Measurements from ENCODE around the gene PDCL2.

The PDCL2 gene

GRCh38 chr4:55571806-55572205 is 20.2 kb downstream of the PDCL2 start:
- ATAC-seq, result no peak
- TF ChIP-seq CREB5 (CRISPR knock-in tag; IDR thresholded peaks at IDR 0.05; ENCODE audit: low read depth), result no peak
- TF ChIP-seq CSDC2 (CRISPR knock-in tag; IDR thresholded peaks at IDR 0.05), result no peak
- TF ChIP-seq ZFP3 (CRISPR knock-in tag; IDR thresholded peaks at IDR 0.05), result no peak
- TF ChIP-seq, protein P1, sequence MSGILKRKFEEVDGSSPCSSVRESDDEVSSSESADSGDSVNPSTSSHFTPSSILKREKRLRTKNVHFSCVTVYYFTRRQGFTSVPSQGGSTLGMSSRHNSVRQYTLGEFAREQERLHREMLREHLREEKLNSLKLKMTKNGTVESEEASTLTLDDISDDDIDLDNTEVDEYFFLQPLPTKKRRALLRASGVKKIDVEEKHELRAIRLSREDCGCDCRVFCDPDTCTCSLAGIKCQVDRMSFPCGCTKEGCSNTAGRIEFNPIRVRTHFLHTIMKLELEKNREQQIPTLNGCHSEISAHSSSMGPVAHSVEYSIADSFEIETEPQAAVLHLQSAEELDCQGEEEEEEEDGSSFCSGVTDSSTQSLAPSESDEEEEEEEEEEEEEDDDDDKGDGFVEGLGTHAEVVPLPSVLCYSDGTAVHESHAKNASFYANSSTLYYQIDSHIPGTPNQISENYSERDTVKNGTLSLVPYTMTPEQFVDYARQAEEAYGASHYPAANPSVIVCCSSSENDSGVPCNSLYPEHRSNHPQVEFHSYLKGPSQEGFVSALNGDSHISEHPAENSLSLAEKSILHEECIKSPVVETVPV (CRISPR knock-in tag; IDR thresholded peaks at IDR 0.05), result no peak
- no peak for TF ChIP-seq ZNF8 (CRISPR knock-in tag; IDR thresholded peaks at IDR 0.05)
- TF ChIP-seq ESRRG (CRISPR knock-in tag; IDR thresholded peaks at IDR 0.05), result no peak
- TF ChIP-seq ISL1 (CRISPR knock-in tag; IDR thresholded peaks at IDR 0.05), result no peak
- TF ChIP-seq TOX (CRISPR knock-in tag; IDR thresholded peaks at IDR 0.05; ENCODE audit: borderline replicate concordance), result no peak

- ATAC-seq, result no peak
- no peak for TF ChIP-seq TCF4 (CRISPR knock-in tag; IDR thresholded peaks at IDR 0.05; ENCODE audit: borderline replicate concordance)
- TF ChIP-seq OSR1 (CRISPR knock-in tag; IDR thresholded peaks at IDR 0.05), result no peak
- TF ChIP-seq ARNTL (CRISPR knock-in tag; IDR thresholded peaks at IDR 0.05; ENCODE audit: borderline replicate concordance, low read depth), result no peak
- TF ChIP-seq ZNF8 (CRISPR knock-in tag; IDR thresholded peaks at IDR 0.05), result no peak
- no peak for TF ChIP-seq ZNF70 (CRISPR knock-in tag; IDR thresholded peaks at IDR 0.05)
- TF ChIP-seq RARB (CRISPR knock-in tag; IDR thresholded peaks at IDR 0.05), result no peak
- no peak for TF ChIP-seq GLIS3 (CRISPR knock-in tag; IDR thresholded peaks at IDR 0.05)
- no peak for TF ChIP-seq ISL1 (CRISPR knock-in tag; IDR thresholded peaks at IDR 0.05)
- no peak for TF ChIP-seq ZFP30 (CRISPR knock-in tag; IDR thresholded peaks at IDR 0.05)
- no peak for TF ChIP-seq ESRRG (CRISPR knock-in tag; IDR thresholded peaks at IDR 0.05)
- no peak for TF ChIP-seq ZFP3 (CRISPR knock-in tag; IDR thresholded peaks at IDR 0.05)
- no peak for TF ChIP-seq BACH2 (CRISPR knock-in tag; IDR thresholded peaks at IDR 0.05; ENCODE audit: borderline replicate concordance)
- TF ChIP-seq ZC3H10 (CRISPR knock-in tag; IDR thresholded peaks at IDR 0.05), result no peak
- TF ChIP-seq TOX (CRISPR knock-in tag; IDR thresholded peaks at IDR 0.05; ENCODE audit: borderline replicate concordance), result no peak
- TF ChIP-seq, protein P2, sequence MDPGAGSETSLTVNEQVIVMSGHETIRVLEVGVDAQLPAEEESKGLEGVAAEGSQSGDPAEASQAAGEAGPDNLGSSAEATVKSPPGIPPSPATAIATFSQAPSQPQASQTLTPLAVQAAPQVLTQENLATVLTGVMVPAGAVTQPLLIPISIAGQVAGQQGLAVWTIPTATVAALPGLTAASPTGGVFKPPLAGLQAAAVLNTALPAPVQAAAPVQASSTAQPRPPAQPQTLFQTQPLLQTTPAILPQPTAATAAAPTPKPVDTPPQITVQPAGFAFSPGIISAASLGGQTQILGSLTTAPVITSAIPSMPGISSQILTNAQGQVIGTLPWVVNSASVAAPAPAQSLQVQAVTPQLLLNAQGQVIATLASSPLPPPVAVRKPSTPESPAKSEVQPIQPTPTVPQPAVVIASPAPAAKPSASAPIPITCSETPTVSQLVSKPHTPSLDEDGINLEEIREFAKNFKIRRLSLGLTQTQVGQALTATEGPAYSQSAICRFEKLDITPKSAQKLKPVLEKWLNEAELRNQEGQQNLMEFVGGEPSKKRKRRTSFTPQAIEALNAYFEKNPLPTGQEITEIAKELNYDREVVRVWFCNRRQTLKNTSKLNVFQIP (CRISPR knock-in tag; IDR thresholded peaks at IDR 0.05; ENCODE audit: borderline replicate concordance, low read depth), result no peak
- TF ChIP-seq PPARA (CRISPR knock-in tag; IDR thresholded peaks at IDR 0.05; ENCODE audit: borderline replicate concordance), result no peak
- TF ChIP-seq, protein P1 (CRISPR knock-in tag; IDR thresholded peaks at IDR 0.05), result no peak
These were observed 23.0 kb downstream of the PDCL2 start for GRCh38 chr4:55568905-55569504.

- no peak for ATAC-seq
- no peak for TF ChIP-seq CREB5 (CRISPR knock-in tag; IDR thresholded peaks at IDR 0.05; ENCODE audit: low read depth)
- TF ChIP-seq ZNF565 (CRISPR knock-in tag; conservative IDR thresholded peaks at IDR 0.05; ENCODE audit: low read depth), result no peak
- no peak for TF ChIP-seq ZC3H10 (CRISPR knock-in tag; IDR thresholded peaks at IDR 0.05)
- no peak for TF ChIP-seq ZFP3 (CRISPR knock-in tag; IDR thresholded peaks at IDR 0.05)
- no peak for TF ChIP-seq CSDC2 (CRISPR knock-in tag; IDR thresholded peaks at IDR 0.05)
- TF ChIP-seq, protein P3, sequence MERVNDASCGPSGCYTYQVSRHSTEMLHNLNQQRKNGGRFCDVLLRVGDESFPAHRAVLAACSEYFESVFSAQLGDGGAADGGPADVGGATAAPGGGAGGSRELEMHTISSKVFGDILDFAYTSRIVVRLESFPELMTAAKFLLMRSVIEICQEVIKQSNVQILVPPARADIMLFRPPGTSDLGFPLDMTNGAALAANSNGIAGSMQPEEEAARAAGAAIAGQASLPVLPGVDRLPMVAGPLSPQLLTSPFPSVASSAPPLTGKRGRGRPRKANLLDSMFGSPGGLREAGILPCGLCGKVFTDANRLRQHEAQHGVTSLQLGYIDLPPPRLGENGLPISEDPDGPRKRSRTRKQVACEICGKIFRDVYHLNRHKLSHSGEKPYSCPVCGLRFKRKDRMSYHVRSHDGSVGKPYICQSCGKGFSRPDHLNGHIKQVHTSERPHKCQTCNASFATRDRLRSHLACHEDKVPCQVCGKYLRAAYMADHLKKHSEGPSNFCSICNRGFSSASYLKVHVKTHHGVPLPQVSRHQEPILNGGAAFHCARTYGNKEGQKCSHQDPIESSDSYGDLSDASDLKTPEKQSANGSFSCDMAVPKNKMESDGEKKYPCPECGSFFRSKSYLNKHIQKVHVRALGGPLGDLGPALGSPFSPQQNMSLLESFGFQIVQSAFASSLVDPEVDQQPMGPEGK (CRISPR knock-in tag; IDR thresholded peaks at IDR 0.05; ENCODE audit: borderline replicate concordance), result no peak
- TF ChIP-seq OSR1 (CRISPR knock-in tag; IDR thresholded peaks at IDR 0.05), result no peak
- no peak for TF ChIP-seq ISL1 (CRISPR knock-in tag; IDR thresholded peaks at IDR 0.05)
- TF ChIP-seq GLIS3 (CRISPR knock-in tag; IDR thresholded peaks at IDR 0.05), result no peak
- no peak for TF ChIP-seq ZNF70 (CRISPR knock-in tag; IDR thresholded peaks at IDR 0.05)
- no peak for TF ChIP-seq ZFP30 (CRISPR knock-in tag; IDR thresholded peaks at IDR 0.05)
- TF ChIP-seq, protein P4, sequence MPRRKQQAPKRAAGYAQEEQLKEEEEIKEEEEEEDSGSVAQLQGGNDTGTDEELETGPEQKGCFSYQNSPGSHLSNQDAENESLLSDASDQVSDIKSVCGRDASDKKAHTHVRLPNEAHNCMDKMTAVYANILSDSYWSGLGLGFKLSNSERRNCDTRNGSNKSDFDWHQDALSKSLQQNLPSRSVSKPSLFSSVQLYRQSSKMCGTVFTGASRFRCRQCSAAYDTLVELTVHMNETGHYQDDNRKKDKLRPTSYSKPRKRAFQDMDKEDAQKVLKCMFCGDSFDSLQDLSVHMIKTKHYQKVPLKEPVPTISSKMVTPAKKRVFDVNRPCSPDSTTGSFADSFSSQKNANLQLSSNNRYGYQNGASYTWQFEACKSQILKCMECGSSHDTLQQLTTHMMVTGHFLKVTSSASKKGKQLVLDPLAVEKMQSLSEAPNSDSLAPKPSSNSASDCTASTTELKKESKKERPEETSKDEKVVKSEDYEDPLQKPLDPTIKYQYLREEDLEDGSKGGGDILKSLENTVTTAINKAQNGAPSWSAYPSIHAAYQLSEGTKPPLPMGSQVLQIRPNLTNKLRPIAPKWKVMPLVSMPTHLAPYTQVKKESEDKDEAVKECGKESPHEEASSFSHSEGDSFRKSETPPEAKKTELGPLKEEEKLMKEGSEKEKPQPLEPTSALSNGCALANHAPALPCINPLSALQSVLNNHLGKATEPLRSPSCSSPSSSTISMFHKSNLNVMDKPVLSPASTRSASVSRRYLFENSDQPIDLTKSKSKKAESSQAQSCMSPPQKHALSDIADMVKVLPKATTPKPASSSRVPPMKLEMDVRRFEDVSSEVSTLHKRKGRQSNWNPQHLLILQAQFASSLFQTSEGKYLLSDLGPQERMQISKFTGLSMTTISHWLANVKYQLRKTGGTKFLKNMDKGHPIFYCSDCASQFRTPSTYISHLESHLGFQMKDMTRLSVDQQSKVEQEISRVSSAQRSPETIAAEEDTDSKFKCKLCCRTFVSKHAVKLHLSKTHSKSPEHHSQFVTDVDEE (CRISPR knock-in tag; IDR thresholded peaks at IDR 0.05), result no peak
- no peak for TF ChIP-seq RARB (CRISPR knock-in tag; IDR thresholded peaks at IDR 0.05)
- TF ChIP-seq TOX (CRISPR knock-in tag; IDR thresholded peaks at IDR 0.05; ENCODE audit: borderline replicate concordance), result no peak
- no peak for TF ChIP-seq BACH2 (CRISPR knock-in tag; IDR thresholded peaks at IDR 0.05; ENCODE audit: borderline replicate concordance)
- TF ChIP-seq TCF4 (CRISPR knock-in tag; IDR thresholded peaks at IDR 0.05; ENCODE audit: borderline replicate concordance), result no peak
- no peak for TF ChIP-seq ZNF8 (CRISPR knock-in tag; IDR thresholded peaks at IDR 0.05)
These were observed 30.2 kb downstream of the PDCL2 start for GRCh38 chr4:55561889-55562288.

Data from SK-N-SH treated with all-trans-retinoic acid at 6 μM for 48 hours (cell line).